Endothelial cell of umbilical vein (primary cell): ENCODE data around the gene GSTM4.

Experiments
- CTCF ChIP-seq, 2 donors: IDR thresholded peaks; 1 replicate in 1 of 2; 2 replicates in 1 of 2; pipeline ENCODE4 v1.5.1; 2011; ENCODE audit warnings: low read length in 2 of 2, mild to moderate bottlenecking in 2 of 2, moderate library complexity in 2 of 2, control low read depth in 1 of 2, inconsistent platforms in 1 of 2, low read depth in 1 of 2; ENCODE audit not compliant: insufficient read depth in 1 of 2; ENCODE audit errors: extremely low read depth in 1 of 2
- POLR2A ChIP-seq: IDR thresholded peaks from 2 replicates; pipeline ENCODE4 v1.6.1; 2012; ENCODE audit warnings: low read depth, mild to moderate bottlenecking, control low read depth, low read length
- POLR2AphosphoS5 ChIP-seq: IDR thresholded peaks from 2 replicates; pipeline ENCODE4 v1.6.1; 2012; ENCODE audit warnings: low read depth, mild to moderate bottlenecking, control low read depth, low read length, moderate library complexity; ENCODE audit not compliant: insufficient read depth

- TF ChIP-seq POLR2A (no peak), CTCF (IDR thresholded peaks at IDR 0.05; ENCODE audit: extremely low read depth in 1 of 2, insufficient read depth in 1 of 2, low read depth in 1 of 2, low read length in 2 of 2) (peak in 1 of 2 donors; percentile 26), POLR2AphosphoS5 (no peak)
Observed at GRCh38 chr1:109630081-109630897, 25.6 kb upstream of the GSTM4 start.
